LNCAP (cell line): Measurements from ENCODE around the gene NUFIP1.

Experiments used
- CTCF ChIP-seq: fragments of 450-650 bp; IDR thresholded peaks from 2 replicates; pipeline ENCODE4 v1.5.1; 2017; ENCODE audit warnings: mild to moderate bottlenecking

Gene NUFIP1

GRCh38 chr13:44989071-44989889 lies at the start of gene NUFIP1, which contains the start of gene GPALPP1:
NUFIP1 (minus strand) TSS chr13:44989471; CDS start chr13:44989436, 35 bp downstream.
GPALPP1 (plus strand) TSS chr13:44989538; CDS start chr13:44989655, 117 bp downstream.
- TF ChIP-seq CTCF = no peak

DNA sequence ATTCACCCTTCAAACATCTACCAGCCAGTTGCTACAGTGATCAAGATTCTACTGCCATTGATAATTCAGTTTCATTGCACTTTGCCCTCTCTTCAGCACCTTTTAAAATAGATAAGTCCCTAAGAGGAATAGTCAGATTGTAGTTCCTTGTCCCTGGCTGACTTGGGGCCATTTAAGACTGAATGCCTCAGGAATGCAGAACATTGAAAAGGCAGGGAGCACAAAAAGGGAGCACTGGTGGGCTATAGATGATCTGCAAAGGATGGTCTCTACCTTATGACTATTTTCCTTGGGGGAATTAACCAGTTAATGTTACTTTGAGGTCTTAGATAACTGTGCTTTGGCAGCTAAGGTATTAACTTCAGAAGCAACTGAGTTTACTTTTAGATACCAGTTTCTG lies 46.9 kb upstream of the NUFIP1 start:
- TF ChIP-seq CTCF = no peak

DNA sequence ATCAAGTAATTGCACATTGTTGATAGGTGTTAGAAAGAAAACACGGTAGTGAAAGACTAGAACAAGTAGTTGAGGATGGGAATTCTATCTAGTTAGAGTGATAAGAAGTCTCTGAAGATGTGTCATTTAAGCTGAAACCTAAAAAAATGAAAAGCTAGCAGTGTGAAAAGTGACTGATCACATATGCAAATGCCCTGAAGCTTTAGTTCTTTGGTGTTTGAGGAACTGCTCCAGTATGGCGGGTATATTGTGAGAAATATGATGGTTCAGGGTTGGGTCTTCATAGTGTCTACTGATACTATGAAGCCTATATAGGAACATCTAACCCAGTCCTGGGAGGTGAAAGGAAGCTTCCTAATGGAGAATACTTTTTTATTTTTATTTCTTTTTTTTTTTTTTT lies 45.1 kb upstream of the NUFIP1 start:
- no peak for TF ChIP-seq CTCF

DNA sequence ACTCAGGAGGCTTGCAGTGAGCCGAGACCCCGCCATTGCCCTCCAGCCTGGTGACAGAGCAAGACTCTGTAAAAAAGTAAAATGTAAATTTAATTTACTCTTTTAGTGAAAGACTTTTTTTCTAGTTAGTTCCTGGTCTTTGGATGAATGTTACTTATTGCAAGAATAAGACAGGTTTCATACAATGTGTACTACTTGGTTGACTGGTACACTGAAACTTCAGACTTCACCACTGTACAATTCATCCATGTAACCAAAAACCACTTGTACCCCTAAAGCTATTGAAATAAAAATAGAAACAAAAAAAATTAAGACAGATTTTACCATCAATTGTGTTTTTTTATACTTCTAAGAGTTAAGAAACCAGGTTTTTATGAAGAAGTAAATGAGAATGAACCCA lies 35.6 kb upstream of the NUFIP1 start:
- TF ChIP-seq CTCF = no peak

DNA sequence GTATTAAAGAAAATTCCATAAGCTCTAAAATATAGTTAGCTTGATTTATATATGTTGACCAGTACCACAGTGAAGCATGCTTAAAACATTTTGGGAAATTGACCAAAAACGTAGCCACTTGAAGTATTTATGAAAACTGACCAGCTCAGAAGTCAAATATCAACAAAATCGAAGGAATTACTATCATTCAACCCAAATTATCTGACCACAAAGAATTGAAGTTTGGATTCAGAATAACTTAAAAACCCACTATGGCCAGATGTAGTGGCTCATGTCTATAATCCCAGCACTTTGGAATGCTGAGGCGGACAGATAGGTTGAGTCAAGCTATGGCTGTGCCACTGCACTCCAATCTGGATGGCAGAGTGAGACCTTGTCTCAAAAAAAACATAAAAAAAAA lies 32.0 kb upstream of the NUFIP1 start:
- no peak for TF ChIP-seq CTCF

- TF ChIP-seq CTCF = no peak
These were observed 27.6 kb upstream of the NUFIP1 start for GRCh38 chr13:45016792-45017425.

DNA sequence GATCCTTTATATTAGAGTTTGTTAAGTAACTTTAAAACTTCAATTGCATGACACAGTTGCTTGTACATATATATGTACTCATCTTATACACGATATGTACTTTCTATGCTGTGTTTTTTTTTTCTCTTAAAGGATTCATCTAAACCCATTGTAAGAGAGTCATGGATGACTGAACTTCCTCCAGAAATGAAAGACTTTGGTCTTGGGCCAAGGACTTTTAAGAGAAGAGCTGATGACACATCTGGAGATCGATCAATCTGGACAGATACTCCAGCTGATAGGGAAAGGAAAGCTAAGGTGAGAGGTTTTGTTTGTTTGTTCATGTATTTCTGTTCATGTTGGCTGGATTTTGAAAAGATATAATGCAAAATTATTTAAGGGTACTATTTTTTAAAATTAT lies 26.0 kb upstream of the NUFIP1 start:
- no peak for TF ChIP-seq CTCF
